Middle frontal gyrus (tissue), 1 donor: ENCODE measurements around the gene PGP.
"Not testable (repeated sequence)": the region's sequence is repeated elsewhere in the genome, so short reads cannot be mapped to it uniquely, and the experiment has no call there.

ENCODE experiments used
- DNase-seq: peaks from one replicate; pipeline ENCODE4 v3.0.0-alpha.2; 2015; ENCODE audit warnings: low spot score; ENCODE audit errors: extremely low spot score

Gene PGP

DNA sequence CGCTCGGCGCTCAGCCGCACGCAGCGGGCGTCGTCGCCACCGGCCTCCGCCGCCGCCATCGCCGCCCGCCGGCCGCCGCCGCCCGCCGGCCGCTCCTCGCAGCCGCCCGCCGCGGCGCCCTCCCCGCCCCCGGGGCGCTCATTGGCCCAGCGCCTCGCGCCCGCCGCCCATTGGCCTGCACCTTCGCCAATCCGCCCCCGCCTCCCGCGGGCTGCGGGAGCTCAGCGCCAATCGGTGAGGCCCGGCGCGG, at the start of gene PGP:
Gene PGP, minus strand, starts transcription at position 122 of the 250 bp plus-strand sequence. Its CDS starts 63 bp downstream, at position 59.
- DNase-seq = peak; percentile 97

- DNase-seq = not testable (repeated sequence)
Measured at GRCh38 chr16:2263026-2263425, 48.4 kb upstream of the PGP start.

DNA sequence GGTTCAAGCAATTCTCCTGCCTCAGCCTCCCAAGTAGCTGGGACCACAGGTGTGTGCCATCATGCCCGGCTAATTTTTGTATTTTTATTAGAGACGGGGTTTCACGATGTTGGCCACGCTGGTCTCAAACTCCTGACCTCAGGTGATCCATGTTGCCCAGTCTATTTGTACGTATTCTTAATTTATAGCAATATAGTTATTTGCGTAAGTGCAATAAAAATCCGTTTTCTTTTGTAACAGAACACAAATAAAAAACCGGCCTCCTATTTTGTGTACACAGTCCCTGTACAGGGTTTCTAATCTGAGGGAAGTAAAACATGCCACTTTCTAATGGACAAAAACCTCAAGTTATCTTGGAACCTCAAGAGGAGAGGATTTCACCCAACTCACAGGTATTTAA, 45.6 kb upstream of the PGP start:
- no peak for DNase-seq

GRCh38 chr16:2258530-2258929, 43.9 kb upstream of the PGP start:
- not testable (repeated sequence) for DNase-seq

DNA sequence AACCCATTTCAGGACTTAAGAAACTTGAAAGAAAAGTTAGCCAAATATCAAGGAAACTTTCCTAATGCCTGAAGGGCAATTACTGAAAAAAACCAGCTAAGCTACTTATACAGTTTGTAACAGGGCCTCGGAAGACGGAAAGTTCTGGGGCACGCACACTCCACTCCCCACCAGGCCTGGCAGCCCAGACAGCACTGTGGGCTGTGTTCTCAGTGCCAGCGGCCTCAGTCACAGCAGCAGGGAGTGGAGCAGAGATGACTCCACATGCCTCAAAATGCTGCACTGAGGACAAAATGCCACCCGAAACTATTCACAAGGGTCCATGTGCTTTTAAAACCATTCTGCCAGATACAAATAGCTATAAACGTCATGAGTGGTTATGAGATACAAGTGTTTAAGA, 43.1 kb upstream of the PGP start:
- DNase-seq = no peak

- DNase-seq = no peak
Measured at GRCh38 chr16:2256531-2257140, 42.0 kb upstream of the PGP start.

DNA sequence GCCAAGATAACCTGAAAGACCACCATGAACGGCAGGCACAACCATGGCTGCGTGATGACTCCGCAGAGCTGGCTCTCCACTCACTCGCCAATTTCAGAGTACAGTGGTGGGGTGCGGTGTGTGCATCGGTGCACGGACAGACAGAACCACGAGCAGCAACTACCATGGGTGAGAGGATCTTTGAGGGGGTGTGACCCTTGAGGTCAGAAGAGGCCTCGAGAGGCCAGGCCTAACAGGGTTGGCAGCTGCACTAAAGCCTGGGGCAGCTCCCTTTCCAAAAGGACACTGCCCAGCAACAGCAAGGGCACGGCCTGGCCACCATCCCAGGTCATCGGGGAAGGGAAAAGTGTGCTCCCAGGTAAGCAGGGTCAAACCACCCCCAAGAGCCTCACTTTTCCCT, 38.7 kb upstream of the PGP start:
- no peak for DNase-seq

DNA sequence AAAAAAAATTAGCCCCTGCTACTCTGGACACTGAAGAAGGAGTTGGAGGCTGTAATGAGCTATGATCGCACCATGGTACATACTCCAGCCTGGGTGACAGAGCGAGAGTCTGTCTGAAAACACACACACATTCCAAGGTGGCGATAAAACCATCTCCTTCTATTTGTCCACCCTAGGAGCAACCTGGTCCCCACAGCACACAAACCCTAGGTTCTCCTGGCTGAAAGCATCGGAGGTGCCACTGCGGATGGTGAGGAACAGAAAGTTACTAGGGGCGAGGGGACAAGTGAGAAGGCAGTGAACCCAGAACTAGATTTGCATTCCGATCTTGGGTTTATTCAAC, 38.1 kb upstream of the PGP start:
- no peak for DNase-seq

GRCh38 chr16:2251296-2252111, 36.9 kb upstream of the PGP start, which contains the start of gene ECI1:
ECI1 (minus strand) TSS chr16:2251587; CDS start chr16:2251566, 21 bp downstream.
- DNase-seq = peak; percentile 86

GRCh38 chr16:2250652-2251295, 36.1 kb upstream of the PGP start:
- no peak for DNase-seq

- DNase-seq = no peak
Measured at GRCh38 chr16:2246301-2246885, 31.8 kb upstream of the PGP start.

DNA sequence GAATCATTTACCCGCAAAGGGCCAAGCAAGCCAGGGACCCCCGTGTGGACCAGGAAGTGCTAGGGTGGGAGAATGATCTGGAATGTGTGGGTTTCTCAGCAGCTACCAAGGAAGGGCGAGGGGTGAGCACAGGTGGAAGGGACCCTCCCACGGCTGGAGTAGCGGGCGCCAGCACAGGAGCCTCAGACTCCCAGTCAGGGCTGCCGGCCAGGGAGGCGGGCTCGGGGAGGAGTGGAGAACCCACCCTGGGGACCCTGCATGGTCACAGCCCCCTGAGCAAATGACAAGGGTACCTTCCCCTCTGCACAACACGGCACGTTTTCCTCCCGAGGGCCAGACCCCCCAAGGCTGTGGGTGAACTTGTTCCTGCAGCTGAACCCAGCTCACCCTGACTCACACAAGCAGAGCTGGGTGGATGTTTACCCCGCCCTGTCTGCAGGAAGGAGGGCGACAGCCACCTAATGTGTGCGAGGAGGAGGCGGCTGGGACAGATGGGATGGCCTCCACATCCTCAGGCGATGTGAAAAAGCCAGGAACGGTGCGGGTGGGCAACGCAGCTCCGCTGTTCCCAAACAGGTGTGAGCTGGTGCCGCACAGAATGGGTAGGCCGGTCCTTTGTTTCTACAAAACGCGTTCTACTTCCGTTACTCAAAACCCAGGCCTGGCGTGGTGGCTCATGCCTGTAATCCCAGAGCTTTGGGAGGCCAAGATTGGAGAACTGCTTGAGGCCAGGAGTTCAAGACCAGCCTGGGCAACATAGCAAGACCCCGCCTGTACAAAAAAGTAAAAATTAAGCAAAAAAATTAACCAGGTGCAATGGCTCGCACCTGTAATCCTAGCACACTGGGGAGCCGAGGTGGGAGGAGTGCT, 30.5 kb upstream of the PGP start:
- no peak for DNase-seq

- DNase-seq = no peak
Measured at GRCh38 chr16:2244301-2244700, 29.7 kb upstream of the PGP start.

DNA sequence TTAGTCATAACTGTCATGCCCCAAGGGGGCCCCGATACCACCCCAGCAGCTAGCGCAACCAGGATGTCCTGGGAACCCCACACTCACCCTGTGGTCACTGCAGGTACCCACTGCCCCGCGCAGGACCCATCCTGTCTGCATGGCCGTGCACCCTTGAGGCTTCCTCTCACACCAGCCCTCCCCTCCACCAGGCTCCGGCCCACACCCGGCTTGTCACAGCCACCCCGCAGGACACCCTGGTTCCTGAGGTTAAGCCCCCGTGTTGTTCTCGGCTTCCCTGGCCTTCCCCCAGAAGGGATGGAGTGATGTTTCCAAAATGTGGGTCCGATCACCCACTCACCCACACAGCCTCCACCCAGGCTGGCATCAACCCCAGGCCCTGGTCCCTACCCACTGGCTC, 29.1 kb upstream of the PGP start:
- no peak for DNase-seq

DNA sequence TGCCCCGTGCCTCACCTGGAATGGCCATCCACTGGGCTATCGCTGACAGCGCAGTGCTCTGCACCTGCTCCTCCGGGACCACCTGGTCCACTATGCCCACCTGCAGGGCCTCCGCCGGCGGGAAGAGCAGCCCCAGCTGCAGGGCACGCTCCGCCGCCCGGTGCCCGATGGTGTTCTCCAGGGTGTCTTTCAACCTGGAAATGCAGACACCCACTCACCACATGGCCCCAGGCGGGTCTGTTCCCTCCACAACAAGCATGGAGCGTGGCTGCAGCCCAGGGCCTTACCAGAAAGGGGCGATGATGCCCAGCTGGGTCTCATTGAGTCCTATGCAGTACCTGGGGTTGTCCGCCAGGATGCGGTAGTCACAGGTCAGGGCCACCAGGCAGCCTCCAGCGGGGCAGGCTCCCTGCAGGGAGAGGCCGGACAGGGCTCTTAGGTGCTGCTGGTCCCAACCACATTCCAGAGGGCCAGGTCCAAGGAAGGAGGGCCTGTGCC, 28.4 kb upstream of the PGP start:
- no peak for DNase-seq

DNA sequence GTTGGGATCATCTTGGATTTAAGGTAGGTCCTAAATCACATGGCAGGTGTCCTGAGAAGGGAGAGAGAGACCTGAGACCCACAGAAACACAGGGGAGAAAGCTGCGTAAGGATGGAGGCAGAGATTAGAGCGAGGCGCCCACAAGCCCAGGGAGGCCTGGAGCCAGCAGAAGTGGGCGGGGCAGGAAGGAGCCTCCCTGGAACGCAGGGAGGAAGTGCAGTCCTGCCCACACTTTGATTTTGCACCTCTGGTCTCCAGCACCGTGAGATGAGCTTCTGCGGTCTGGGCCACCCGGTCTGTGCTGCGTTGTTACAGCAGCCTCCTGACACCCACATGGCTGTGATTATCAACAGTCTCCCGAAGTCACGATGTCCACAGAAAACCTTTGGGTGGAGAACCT, 28.0 kb upstream of the PGP start:
- no peak for DNase-seq

DNA sequence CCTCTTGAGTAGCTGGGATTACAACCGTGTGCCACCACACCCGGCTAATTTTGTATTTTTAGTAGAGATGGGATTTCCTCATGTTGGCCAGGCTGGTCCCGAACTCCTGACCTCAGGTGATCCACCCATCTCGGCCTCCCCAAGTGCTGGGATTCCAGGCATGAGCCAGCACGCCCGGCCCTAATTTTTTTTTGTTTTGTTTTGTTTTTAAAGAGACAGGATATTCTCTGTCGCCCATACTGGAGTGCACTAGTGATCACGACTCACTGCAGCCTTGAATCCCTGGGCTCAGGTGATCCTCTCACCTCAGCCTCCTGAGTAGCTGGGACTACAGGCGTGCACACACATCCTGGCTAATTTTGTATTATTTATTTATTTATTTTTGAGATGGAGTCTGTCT, 25.7 kb upstream of the PGP start:
- not testable (repeated sequence) for DNase-seq

GRCh38 chr16:2238838-2239675, 24.4 kb upstream of the PGP start:
- no peak for DNase-seq

GRCh38 chr16:2238150-2238837, 23.7 kb upstream of the PGP start:
- no peak for DNase-seq
